Pancreas (tissue), 10 donors: ENCODE results near the gene HHAT. TPM values are rescaled to one million over a fixed set of nuclear protein-coding genes. Genes with fewer than 3 reads are reported as not detected.

ENCODE experiments used
- ATAC-seq, 4 donors: fragments of 200-7000 bp; cut with Tn5 transposase; one replicate each; pipeline versions ENCODE4 v1.8.0 to v1.9.1; 2020; ENCODE audit warnings: mild to moderate bottlenecking in 4 of 4, moderate library complexity in 4 of 4
- DNase-seq, 6 donors: peaks; one replicate each; pipeline ENCODE4 v3.0.0-alpha.2; 2020
- FAIRE-seq: peaks from 2 replicates; lab custom pipeline; 2012; peaks lifted over from hg19 to GRCh38; lab: Jason Lieb, UNC
- H3K27ac ChIP-seq, 4 donors: fragments of 200-600 bp; sonication (generic); 1 replicate in 3 of 4; 2 replicates in 1 of 4; pipeline versions ENCODE4 v1.5.0 to v1.8.0; 2020
- H3K27me3 ChIP-seq, 4 donors: fragments of 200-600 bp; one replicate each; pipeline ENCODE4 v1.8.0; 2021
- H3K36me3 ChIP-seq, 3 donors: fragments of 200-600 bp; sonication (generic) in 1 of 3; one replicate each; pipeline versions ENCODE4 v1.5.0 to v1.8.0; 2020 to 2021
- H3K4me1 ChIP-seq, 3 donors: fragments of 200-600 bp; one replicate each; pipeline ENCODE4 v1.8.0; 2021
- H3K4me3 ChIP-seq, 4 donors: fragments of 200-600 bp; sonication (generic) in 2 of 4; one replicate each; pipeline versions ENCODE4 v1.5.0 to v1.8.0; 2020 to 2021
- H3K9me3 ChIP-seq, 4 donors: fragments of 200-600 bp; one replicate each; pipeline ENCODE4 v1.8.0; 2021
- CTCF ChIP-seq, 4 donors: fragments of 200-600 bp; sonication (generic) in 3 of 4; IDR thresholded peaks; one replicate each; pipeline versions ENCODE4 v1.5.0 to v1.8.0; 2021; ENCODE audit warnings: antibody characterized with exemption in 4 of 4
- WGBS, 2 donors: extraction: QIAGEN DNeasy Blood & Tissue Kit; methylation state at CpG; one replicate each; pipeline ENCODE4 v1.1.7; 2013; 5-methylcytosine and 5-hydroxymethylcytosine counted together
- intact Hi-C, 3 donors: fragments of 100-400 bp; cut with DNase I; formaldehyde crosslinking; loops; one replicate each; pipeline versions ENCODE4 v1.11.1 to v1.14.2; 2022
- polyA plus RNA-seq, 2 donors: library from polyadenylated mRNA; stranded (reverse); fragments of 200-250 nt; gene quantifications; one replicate each; pipeline ENCODE4 v1.2.3, GENCODE V29; 2013
- total RNA-seq, 6 donors: library from RNA; stranded (reverse); fragmentation: NEBNext Ultra II Directional in 4 of 6; extraction: Animal tissue kit (Norgen Biotek cat#: 25700) in 4 of 6; gene quantifications; one replicate each; pipeline versions ENCODE4 v1.2.1 to v1.2.4, GENCODE V29; 2021 to 2023
- donor health status: healthy with polysubstance abuse.
- donor health status: DM: no; HTN: no; CAD: no; lungs with moderate emphysema.
- donor health status: DM: no; HTN: no; CAD: no.
- donor health status: control.
- donor health status: control.
- donor health status: Bipolar disorder and iron deficiency.
- donor health status: DM: yes; HTN: yes; CAD: no.
- donor health status: DM: no; HTN: no; CAD: no.
- donor health status: DM: no; HTN: no; CAD: no.
- donor health status: DM: yes; HTN: yes; CAD: no.

The HHAT gene
- total and polyA plus RNA-seq, 8 donors, result 1.3 to 4.1 (median 2.4) TPM

DNA sequence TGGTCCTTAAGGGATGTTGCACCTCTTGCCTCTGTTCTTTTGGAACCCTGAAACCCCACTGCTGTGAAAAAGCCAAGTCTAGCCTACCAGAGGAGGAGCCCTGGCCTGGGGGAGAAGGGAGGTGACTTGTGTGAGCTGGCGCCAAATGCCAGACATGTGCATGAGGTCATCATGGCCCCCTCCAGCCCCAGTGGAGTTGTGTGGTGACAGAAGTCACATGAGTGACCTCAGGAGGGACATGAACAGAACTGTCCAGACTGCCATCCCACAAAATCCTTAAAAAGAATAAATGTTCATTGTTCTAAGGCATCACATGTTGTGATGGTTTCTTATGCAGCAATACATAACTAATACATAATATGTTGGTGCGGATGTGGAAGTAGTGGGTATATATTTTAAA, 10.8 kb downstream of the HHAT start:
- no peaks in the 10 kb centered on the region for H3K36me3 ChIP-seq
- no peak overlapping the region for H3K27ac ChIP-seq
- FAIRE-seq (no peak), ATAC-seq (no peak), DNase-seq (no peak)
- TF ChIP-seq CTCF (IDR thresholded peaks at IDR 0.05), result no peak
- intact Hi-C loops, result no loop called here
- no peaks in the 10 kb centered on the region for H3K27me3 ChIP-seq
- 89 to 96% methylated on average over 2 of the region's 2 CpGs for WGBS, 2 donors
- H3K9me3 ChIP-seq, result no peaks in the 10 kb centered on the region
- no peaks in the 10 kb centered on the region for H3K4me1 ChIP-seq
- H3K4me3 ChIP-seq, result no peak overlapping the region

GRCh38 chr1:210340311-210340710, 11.6 kb downstream of the HHAT start:
- Histone ChIP-seq H3K36me3 (no peaks in the 10 kb centered on the region), H3K4me1 (no peaks in the 10 kb centered on the region), H3K9me3 (no peaks in the 10 kb centered on the region), H3K4me3 (no peak overlapping the region), H3K27ac (no peak overlapping the region), H3K27me3 (no peaks in the 10 kb centered on the region)
- ATAC-seq (no peak), DNase-seq (no peak), FAIRE-seq (no peak)
- WGBS, 2 donors, result 76 to 87% methylated on average over 3 of the region's 3 CpGs
- intact Hi-C loops, result no loop called here
- TF ChIP-seq CTCF (IDR thresholded peaks at IDR 0.05), result no peak

GRCh38 chr1:210340841-210341240, 12.1 kb downstream of the HHAT start:
- intact Hi-C loops, result no loop called here
- no peaks in the 10 kb centered on the region for H3K9me3 ChIP-seq
- no peaks in the 10 kb centered on the region for H3K36me3 ChIP-seq
- no peaks in the 10 kb centered on the region for H3K27me3 ChIP-seq
- WGBS, 2 donors, result 89 to 90% methylated on average over 2 of the region's 2 CpGs
- FAIRE-seq, result no peak
- H3K4me3 ChIP-seq, result no peak overlapping the region
- H3K27ac ChIP-seq, result no peak overlapping the region
- no peak for ATAC-seq
- DNase-seq, result no peak
- no peak for TF ChIP-seq CTCF (IDR thresholded peaks at IDR 0.05)
- no peaks in the 10 kb centered on the region for H3K4me1 ChIP-seq

GRCh38 chr1:210342986-210343780, 14.5 kb downstream of the HHAT start:
- WGBS, 2 donors, result 34 to 37% methylated on average over 14 of the region's 14 CpGs
- peak in 3 of 4 donors; percentile 58 to 66 (median 63) for ATAC-seq

More at GRCh38 chr1:210342986-210343780, 14.5 kb downstream of the HHAT start:
- intact Hi-C loops, result no loop called here
- Histone ChIP-seq H3K4me1 (no peaks in the 10 kb centered on the region), H3K4me3 (peak overlapping the region in 2 of 4 donors; percentile 10 to 17), H3K27ac (peak overlapping the region in 2 of 4 donors; percentile 22 to 49), H3K27me3 (no peaks in the 10 kb centered on the region), H3K9me3 (no peaks in the 10 kb centered on the region), H3K36me3 (no peaks in the 10 kb centered on the region)
- no peak for TF ChIP-seq CTCF (IDR thresholded peaks at IDR 0.05)
- DNase-seq, result no peak
- no peak for FAIRE-seq
